Transverse colon (tissue), 3 donors: Measurements from ENCODE around the gene HTT.

ENCODE experiments used
- POLR2A ChIP-seq: fragments of 450-650 bp; IDR thresholded peaks from one replicate; pipeline ENCODE4 v1.6.1; 2016; ENCODE audit warnings: antibody characterized with exemption, mild to moderate bottlenecking, moderate library complexity
- TF ChIP-seq, protein P1 (sequence below), 5 experiments: fragments of 200-600 bp in 3 of 5; fragments of 450-650 bp in 2 of 5; sonication (generic) in 3 of 5; IDR thresholded peaks; 1 replicate in 2 of 5; 2 replicates in 3 of 5; pipeline ENCODE4 v1.5.1; 2016 to 2017; ENCODE audit warnings: antibody characterized with exemption in 5 of 5, inconsistent platforms in 3 of 5, mild to moderate bottlenecking in 2 of 5, moderate library complexity in 1 of 5

- TF ChIP-seq POLR2A = no peak
- TF ChIP-seq, protein P1, sequence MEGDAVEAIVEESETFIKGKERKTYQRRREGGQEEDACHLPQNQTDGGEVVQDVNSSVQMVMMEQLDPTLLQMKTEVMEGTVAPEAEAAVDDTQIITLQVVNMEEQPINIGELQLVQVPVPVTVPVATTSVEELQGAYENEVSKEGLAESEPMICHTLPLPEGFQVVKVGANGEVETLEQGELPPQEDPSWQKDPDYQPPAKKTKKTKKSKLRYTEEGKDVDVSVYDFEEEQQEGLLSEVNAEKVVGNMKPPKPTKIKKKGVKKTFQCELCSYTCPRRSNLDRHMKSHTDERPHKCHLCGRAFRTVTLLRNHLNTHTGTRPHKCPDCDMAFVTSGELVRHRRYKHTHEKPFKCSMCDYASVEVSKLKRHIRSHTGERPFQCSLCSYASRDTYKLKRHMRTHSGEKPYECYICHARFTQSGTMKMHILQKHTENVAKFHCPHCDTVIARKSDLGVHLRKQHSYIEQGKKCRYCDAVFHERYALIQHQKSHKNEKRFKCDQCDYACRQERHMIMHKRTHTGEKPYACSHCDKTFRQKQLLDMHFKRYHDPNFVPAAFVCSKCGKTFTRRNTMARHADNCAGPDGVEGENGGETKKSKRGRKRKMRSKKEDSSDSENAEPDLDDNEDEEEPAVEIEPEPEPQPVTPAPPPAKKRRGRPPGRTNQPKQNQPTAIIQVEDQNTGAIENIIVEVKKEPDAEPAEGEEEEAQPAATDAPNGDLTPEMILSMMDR (IDR thresholded peaks at IDR 0.05) = no peak
Measured at GRCh38 chr4:3208826-3209225, 134.3 kb downstream of the HTT start.
